ENCODE results near the gene BACE2.

BACE2 gene

GRCh38 chr21:41282412-41282811 is 114.5 kb downstream of the BACE2 start:
- Histone ChIP-seq H3K9ac (ENCODE audit: low read depth in 1 of 2, low read length in 2 of 2) (no peak overlapping the region), H3K36me3 (ENCODE audit: control insufficient read depth in 1 of 2, insufficient read depth in 2 of 2, low read length in 2 of 2) (no peaks in the 10 kb centered on the region), H3K9me3 (ENCODE audit: control insufficient read depth in 1 of 2, low read length in 2 of 2) (no peaks in the 10 kb centered on the region), H3K4me1 (ENCODE audit: control insufficient read depth in 1 of 2, insufficient read depth in 2 of 2, low read length in 2 of 2) (no peaks in the 10 kb centered on the region), H3K27me3 (ENCODE audit: control insufficient read depth in 1 of 2, insufficient read depth in 2 of 2, low read length in 2 of 2) (peaks cover 0 to 5% of the 10 kb centered on the region in 2 donors), H3K4me3 (ENCODE audit: low read depth in 1 of 2, low read length in 2 of 2) (no peak overlapping the region), H3K27ac (ENCODE audit: low read depth, low read length) (no peak overlapping the region)

- Histone ChIP-seq H3K36me3 (ENCODE audit: control insufficient read depth in 1 of 2, insufficient read depth in 2 of 2, low read length in 2 of 2) (no peaks in the 10 kb centered on the region), H3K27ac (ENCODE audit: low read depth, low read length) (no peak overlapping the region), H3K4me1 (ENCODE audit: control insufficient read depth in 1 of 2, insufficient read depth in 2 of 2, low read length in 2 of 2) (no peaks in the 10 kb centered on the region), H3K9me3 (ENCODE audit: control insufficient read depth in 1 of 2, low read length in 2 of 2) (no peaks in the 10 kb centered on the region), H3K9ac (ENCODE audit: low read depth in 1 of 2, low read length in 2 of 2) (no peak overlapping the region), H3K4me3 (ENCODE audit: low read depth in 1 of 2, low read length in 2 of 2) (no peak overlapping the region), H3K27me3 (ENCODE audit: control insufficient read depth in 1 of 2, insufficient read depth in 2 of 2, low read length in 2 of 2) (peaks cover 0 to 5% of the 10 kb centered on the region in 2 donors)
Observed at GRCh38 chr21:41283211-41283818, 115.4 kb downstream of the BACE2 start.

- Histone ChIP-seq H3K9ac (ENCODE audit: low read depth in 1 of 2, low read length in 2 of 2) (no peak overlapping the region), H3K27me3 (ENCODE audit: control insufficient read depth in 1 of 2, insufficient read depth in 2 of 2, low read length in 2 of 2) (no peaks in the 10 kb centered on the region), H3K4me3 (ENCODE audit: low read depth in 1 of 2, low read length in 2 of 2) (no peak overlapping the region), H3K27ac (ENCODE audit: low read depth, low read length) (no peak overlapping the region), H3K9me3 (ENCODE audit: control insufficient read depth in 1 of 2, low read length in 2 of 2) (no peaks in the 10 kb centered on the region), H3K36me3 (ENCODE audit: control insufficient read depth in 1 of 2, insufficient read depth in 2 of 2, low read length in 2 of 2) (no peaks in the 10 kb centered on the region), H3K4me1 (ENCODE audit: control insufficient read depth in 1 of 2, insufficient read depth in 2 of 2, low read length in 2 of 2) (peaks cover 3 to 4% of the 10 kb centered on the region in 2 donors)
Observed at GRCh38 chr21:41289431-41289830, 121.5 kb downstream of the BACE2 start.

- no peaks in the 10 kb centered on the region for H3K27me3 ChIP-seq (ENCODE audit: control insufficient read depth in 1 of 2, insufficient read depth in 2 of 2, low read length in 2 of 2)
- H3K4me3 ChIP-seq (ENCODE audit: low read depth in 1 of 2, low read length in 2 of 2) = no peak overlapping the region
Observed at GRCh38 chr21:41290106-41290799, 122.3 kb downstream of the BACE2 start.

GRCh38 chr21:41294548-41295231 is 126.7 kb downstream of the BACE2 start:
- H3K4me1 ChIP-seq (ENCODE audit: control insufficient read depth in 1 of 2, insufficient read depth in 2 of 2, low read length in 2 of 2) = peaks cover 25 to 31% of the 10 kb centered on the region in 2 donors
- H3K27me3 ChIP-seq (ENCODE audit: control insufficient read depth in 1 of 2, insufficient read depth in 2 of 2, low read length in 2 of 2) = no peaks in the 10 kb centered on the region
- no peaks in the 10 kb centered on the region for H3K36me3 ChIP-seq (ENCODE audit: control insufficient read depth in 1 of 2, insufficient read depth in 2 of 2, low read length in 2 of 2)
- H3K4me3 ChIP-seq (ENCODE audit: low read depth in 1 of 2, low read length in 2 of 2) = no peak overlapping the region
- H3K9me3 ChIP-seq (ENCODE audit: control insufficient read depth in 1 of 2, low read length in 2 of 2) = no peaks in the 10 kb centered on the region
- no peak overlapping the region for H3K27ac ChIP-seq (ENCODE audit: low read depth, low read length)
- peak overlapping the region in 1 of 2 donors; percentile 22 for H3K9ac ChIP-seq (ENCODE audit: low read depth in 1 of 2, low read length in 2 of 2)

More at GRCh38 chr21:41290106-41290799, 122.3 kb downstream of the BACE2 start:
- peaks cover 12% of the 10 kb centered on the region in 2 donors for H3K4me1 ChIP-seq (ENCODE audit: control insufficient read depth in 1 of 2, insufficient read depth in 2 of 2, low read length in 2 of 2)
- H3K9ac ChIP-seq (ENCODE audit: low read depth in 1 of 2, low read length in 2 of 2) = no peak overlapping the region
- H3K9me3 ChIP-seq (ENCODE audit: control insufficient read depth in 1 of 2, low read length in 2 of 2) = no peaks in the 10 kb centered on the region
- no peaks in the 10 kb centered on the region for H3K36me3 ChIP-seq (ENCODE audit: control insufficient read depth in 1 of 2, insufficient read depth in 2 of 2, low read length in 2 of 2)
- no peak overlapping the region for H3K27ac ChIP-seq (ENCODE audit: low read depth, low read length)

GRCh38 chr21:41295721-41296254 is 127.8 kb downstream of the BACE2 start:
- H3K27me3 ChIP-seq (ENCODE audit: control insufficient read depth in 1 of 2, insufficient read depth in 2 of 2, low read length in 2 of 2) = no peaks in the 10 kb centered on the region
- no peak overlapping the region for H3K27ac ChIP-seq (ENCODE audit: low read depth, low read length)
- H3K4me3 ChIP-seq (ENCODE audit: low read depth in 1 of 2, low read length in 2 of 2) = no peak overlapping the region
- peaks cover 25 to 31% of the 10 kb centered on the region in 2 donors for H3K4me1 ChIP-seq (ENCODE audit: control insufficient read depth in 1 of 2, insufficient read depth in 2 of 2, low read length in 2 of 2)
- H3K9me3 ChIP-seq (ENCODE audit: control insufficient read depth in 1 of 2, low read length in 2 of 2) = no peaks in the 10 kb centered on the region
- no peaks in the 10 kb centered on the region for H3K36me3 ChIP-seq (ENCODE audit: control insufficient read depth in 1 of 2, insufficient read depth in 2 of 2, low read length in 2 of 2)
- no peak overlapping the region for H3K9ac ChIP-seq (ENCODE audit: low read depth in 1 of 2, low read length in 2 of 2)

GRCh38 chr21:41302976-41303375 is 135.0 kb downstream of the BACE2 start:
- no peak overlapping the region for H3K27ac ChIP-seq (ENCODE audit: low read depth, low read length)
- H3K4me1 ChIP-seq (ENCODE audit: control insufficient read depth in 1 of 2, insufficient read depth in 2 of 2, low read length in 2 of 2) = peaks cover 11 to 14% of the 10 kb centered on the region in 2 donors
- no peak overlapping the region for H3K9ac ChIP-seq (ENCODE audit: low read depth in 1 of 2, low read length in 2 of 2)
- H3K27me3 ChIP-seq (ENCODE audit: control insufficient read depth in 1 of 2, insufficient read depth in 2 of 2, low read length in 2 of 2) = no peaks in the 10 kb centered on the region
- H3K4me3 ChIP-seq (ENCODE audit: low read depth in 1 of 2, low read length in 2 of 2) = no peak overlapping the region
- H3K9me3 ChIP-seq (ENCODE audit: control insufficient read depth in 1 of 2, low read length in 2 of 2) = peaks cover 4 to 7% of the 10 kb centered on the region in 2 donors
- no peaks in the 10 kb centered on the region for H3K36me3 ChIP-seq (ENCODE audit: control insufficient read depth in 1 of 2, insufficient read depth in 2 of 2, low read length in 2 of 2)

GRCh38 chr21:41304068-41304720 is 136.2 kb downstream of the BACE2 start:
- peaks cover 14 to 18% of the 10 kb centered on the region in 2 donors for H3K4me1 ChIP-seq (ENCODE audit: control insufficient read depth in 1 of 2, insufficient read depth in 2 of 2, low read length in 2 of 2)
- H3K9me3 ChIP-seq (ENCODE audit: control insufficient read depth in 1 of 2, low read length in 2 of 2) = peaks cover 4 to 7% of the 10 kb centered on the region in 2 donors
- H3K9ac ChIP-seq (ENCODE audit: low read depth in 1 of 2, low read length in 2 of 2) = no peak overlapping the region
- H3K27me3 ChIP-seq (ENCODE audit: control insufficient read depth in 1 of 2, insufficient read depth in 2 of 2, low read length in 2 of 2) = no peaks in the 10 kb centered on the region
- no peak overlapping the region for H3K4me3 ChIP-seq (ENCODE audit: low read depth in 1 of 2, low read length in 2 of 2)
- no peaks in the 10 kb centered on the region for H3K36me3 ChIP-seq (ENCODE audit: control insufficient read depth in 1 of 2, insufficient read depth in 2 of 2, low read length in 2 of 2)
- no peak overlapping the region for H3K27ac ChIP-seq (ENCODE audit: low read depth, low read length)

- peaks cover 14 to 18% of the 10 kb centered on the region in 2 donors for H3K4me1 ChIP-seq (ENCODE audit: control insufficient read depth in 1 of 2, insufficient read depth in 2 of 2, low read length in 2 of 2)
- H3K4me3 ChIP-seq (ENCODE audit: low read depth in 1 of 2, low read length in 2 of 2) = no peak overlapping the region
- H3K36me3 ChIP-seq (ENCODE audit: control insufficient read depth in 1 of 2, insufficient read depth in 2 of 2, low read length in 2 of 2) = no peaks in the 10 kb centered on the region
- peaks cover 4 to 7% of the 10 kb centered on the region in 2 donors for H3K9me3 ChIP-seq (ENCODE audit: control insufficient read depth in 1 of 2, low read length in 2 of 2)
- no peak overlapping the region for H3K9ac ChIP-seq (ENCODE audit: low read depth in 1 of 2, low read length in 2 of 2)
- peaks cover 0 to 5% of the 10 kb centered on the region in 2 donors for H3K27me3 ChIP-seq (ENCODE audit: control insufficient read depth in 1 of 2, insufficient read depth in 2 of 2, low read length in 2 of 2)
- H3K27ac ChIP-seq (ENCODE audit: low read depth, low read length) = no peak overlapping the region
Observed at GRCh38 chr21:41307219-41307618, 139.3 kb downstream of the BACE2 start.

Data from duodenal mucosa (tissue), 2 donors.